Measurements from ENCODE around the gene RYK.
A peak's percentile ranks its signal among the peaks of the same experiment; 100 is the strongest.
"Not testable (repeated sequence)": the region's sequence is repeated elsewhere in the genome, so short reads cannot be mapped to it uniquely, and the experiment has no call there.

RYK gene

DNA sequence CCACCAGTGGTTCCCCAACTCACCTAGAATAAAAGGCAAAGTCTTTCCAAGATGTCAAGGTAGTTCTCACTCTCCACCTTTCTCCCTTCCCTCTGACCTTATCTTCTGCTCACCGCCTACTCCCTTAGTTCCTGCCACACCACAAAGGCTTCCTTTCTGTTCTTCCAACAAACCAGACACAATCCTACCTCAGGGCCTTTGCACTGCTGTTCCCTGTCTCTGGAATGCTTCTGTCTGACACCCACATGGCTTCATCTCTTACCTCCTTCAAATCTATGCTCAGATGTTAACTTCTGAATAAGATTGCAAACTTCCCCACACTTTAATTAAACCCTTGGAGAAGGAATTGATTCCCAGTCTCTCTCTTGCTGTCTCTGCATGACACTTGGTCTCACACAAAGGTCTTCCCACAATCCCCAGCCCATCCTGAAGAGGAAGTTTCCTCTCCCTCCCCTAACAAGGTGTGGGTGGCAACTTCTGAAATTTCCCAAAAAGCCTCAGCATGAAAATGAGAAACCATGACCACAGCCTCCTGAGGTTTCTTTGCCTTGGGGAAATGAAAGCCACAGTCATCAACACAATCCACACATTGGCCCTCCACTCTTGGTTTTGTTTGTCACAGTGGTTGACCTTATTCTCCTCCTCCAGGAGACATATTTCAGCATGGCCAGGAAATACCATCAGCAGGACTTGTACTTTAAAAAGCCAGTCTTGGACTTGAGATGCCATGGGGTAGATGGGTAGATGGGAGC, 3.0 kb upstream of the RYK start:
- no peak for DNase-seq

DNA sequence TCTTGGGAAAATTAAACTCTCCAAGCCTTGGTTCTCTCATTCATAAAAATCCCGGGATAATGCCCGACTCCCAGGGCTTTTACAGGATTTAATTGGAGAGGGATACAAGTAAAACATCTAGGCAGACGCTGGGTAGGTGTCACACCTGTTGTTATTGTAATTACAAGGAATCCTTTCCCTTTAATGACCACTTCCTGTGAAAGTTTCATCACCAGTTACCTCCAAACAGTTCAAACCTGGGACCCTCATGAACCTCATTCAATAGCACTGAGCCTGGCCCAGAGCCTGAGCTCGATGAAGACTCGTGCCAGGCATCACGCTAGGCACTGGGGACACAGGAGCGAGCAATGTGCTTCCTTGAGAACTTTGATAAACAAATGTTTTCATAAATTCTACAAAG, 2.1 kb upstream of the RYK start:
- no peak for DNase-seq

DNA sequence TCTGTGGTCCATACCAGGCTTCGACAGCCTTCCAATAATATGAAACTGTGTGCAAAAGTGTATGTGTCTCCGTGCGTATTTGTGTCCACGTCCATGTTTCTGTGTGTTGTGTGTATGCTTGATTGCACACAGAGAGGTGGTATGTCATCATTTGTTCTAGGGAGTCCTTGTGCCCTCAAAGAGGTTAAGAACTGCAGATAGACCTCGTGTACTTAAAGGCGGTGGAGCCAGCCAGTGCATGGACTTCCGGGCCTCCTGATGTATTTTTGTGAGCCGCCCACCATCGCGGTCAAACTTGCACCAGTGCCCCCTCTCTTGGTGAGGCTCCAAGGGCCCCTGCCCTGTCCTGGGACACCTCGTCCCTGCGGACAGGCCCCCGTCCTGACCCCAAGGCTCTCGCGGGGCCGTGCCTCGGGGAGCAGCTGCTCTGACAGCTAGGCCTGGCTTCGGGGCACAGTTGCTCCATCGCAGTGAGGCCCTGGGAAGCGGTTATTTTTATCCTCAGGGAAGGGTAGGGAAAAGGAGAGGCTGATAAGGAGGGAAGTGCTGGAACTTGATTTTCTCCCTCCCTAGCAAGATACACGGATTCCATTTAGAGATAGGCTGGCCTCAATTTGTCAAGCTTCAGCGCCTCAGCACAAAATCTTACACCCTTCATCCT, 1.2 kb upstream of the RYK start:
- no peak for DNase-seq

DNA sequence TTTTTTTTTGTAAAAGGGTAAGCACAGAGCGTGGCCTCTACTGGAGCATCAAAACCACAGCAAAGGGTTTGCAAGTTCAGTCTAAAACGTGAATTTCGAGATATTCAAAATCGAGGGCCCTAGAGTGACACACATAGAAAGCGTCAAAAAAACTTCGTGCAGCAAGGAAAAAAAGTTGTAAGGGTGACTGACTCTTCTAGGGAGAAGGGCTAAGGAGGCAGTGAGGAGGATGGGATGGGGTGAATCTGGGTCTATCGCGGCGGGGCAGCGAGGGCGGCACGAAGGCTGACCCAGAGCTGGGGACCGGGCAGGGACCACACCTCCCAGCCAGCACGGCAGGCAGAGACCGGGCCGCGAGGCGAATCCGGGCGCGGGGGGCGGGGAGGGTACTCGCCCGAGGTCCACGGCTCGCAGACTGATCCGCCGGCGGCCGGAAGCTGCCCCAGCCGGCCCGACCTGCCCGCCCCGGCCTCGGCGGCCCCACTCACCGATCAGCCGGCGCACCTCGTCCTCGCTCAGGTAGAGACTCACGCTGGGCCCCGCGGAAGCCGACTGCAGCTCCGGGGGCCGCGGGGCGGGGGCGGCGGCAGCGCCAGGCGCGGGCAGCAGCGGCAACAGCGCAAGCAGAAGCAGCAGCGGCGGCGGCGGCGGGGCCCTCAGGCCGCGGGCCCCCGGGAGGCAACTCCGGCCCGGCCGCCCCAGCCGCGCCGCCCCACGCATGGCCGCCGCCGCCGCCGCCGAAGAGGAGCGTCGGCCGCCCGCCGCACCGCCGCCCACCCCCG, 533 bp downstream of the RYK start:
- peak; percentile 27 to 33 for DNase-seq

DNA sequence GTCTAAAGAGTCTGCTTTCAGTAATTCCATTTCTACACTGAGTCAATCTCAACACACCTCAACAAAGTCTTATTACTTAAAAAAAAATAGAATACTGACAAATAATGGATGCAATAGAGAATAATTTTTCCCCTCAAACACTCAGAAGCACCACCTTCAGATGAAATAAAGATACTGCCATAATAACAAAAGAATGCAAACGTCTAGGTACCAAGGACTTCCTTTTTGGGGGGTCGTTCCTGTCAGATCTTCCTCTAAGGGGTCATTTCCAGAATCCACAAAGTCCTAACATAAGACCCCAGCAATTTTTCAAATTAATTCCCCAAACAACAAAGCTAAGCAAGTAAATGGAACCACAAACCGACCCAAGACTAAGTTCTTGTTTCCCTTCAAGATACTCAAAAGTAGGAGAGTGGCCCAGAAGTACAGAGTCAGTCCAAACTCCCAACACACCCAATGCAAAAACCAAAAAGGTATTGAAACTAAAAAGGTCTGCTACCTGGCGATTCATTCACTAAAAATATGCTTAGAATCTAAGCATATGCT, 1.3 kb downstream of the RYK start:
- DNase-seq: no peak

DNA sequence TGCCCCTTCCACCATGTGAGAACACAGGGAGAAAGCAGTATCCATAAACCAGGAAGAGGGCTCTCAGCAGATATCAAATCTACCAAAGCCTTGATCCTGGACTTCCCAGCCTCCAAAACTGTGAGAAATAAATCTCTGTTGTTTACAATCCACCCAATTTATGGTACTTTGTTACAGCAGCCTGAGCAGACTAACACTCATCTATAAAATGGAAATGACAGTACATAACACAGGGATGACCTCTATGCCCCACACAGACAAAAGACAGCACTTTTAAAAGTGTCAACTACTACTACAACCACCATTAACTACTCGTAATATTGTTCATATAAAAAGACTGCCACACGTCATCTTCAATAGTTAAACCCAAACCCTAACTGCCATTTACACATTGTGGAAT, 5.7 kb downstream of the RYK start:
- DNase-seq: no peak

DNA sequence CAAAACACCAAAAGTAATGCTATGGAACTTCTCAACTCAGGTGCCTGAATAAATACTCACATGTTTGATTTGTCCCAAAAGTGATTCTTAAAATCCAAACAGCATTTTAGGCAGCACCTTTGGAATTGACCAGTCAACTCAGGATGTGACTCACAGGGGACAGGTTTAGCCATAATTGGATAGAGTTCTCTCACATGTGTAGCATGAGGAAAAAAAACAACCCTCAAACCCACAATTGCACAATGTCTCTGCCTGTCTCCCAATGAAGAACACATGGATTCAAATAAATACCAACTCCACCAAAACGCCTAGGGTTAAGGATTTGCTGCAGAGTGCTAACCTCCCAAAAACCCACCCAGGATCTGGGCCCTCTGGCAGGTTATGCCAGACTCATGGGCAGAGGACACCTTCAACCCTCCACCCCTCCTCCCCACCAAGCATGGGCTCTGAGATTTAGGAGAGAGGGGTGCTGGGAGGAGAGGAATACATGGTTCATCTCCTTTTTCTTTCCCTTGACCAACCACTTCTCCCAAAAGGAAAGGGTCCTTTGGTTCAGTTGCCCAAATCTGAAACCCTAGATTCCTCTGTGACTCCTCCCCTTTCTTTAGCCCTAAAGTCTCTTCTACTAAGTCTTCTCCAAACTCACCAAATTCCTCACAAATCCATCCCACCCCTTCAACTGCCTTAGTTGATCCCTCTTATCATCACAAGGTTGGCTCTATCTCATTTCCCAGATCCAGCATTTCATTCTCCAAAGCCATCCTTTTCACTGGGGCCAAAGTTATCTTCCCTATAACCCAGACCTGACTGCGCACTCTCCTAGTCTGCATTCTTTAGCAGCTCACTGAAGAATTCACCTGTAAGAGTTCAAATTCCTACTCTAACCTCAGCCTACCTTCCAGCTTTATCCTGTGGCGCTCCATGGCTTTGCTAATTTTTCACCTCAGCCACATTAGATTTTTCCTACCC, 7.7 kb downstream of the RYK start:
- DNase-seq: no peak

DNA sequence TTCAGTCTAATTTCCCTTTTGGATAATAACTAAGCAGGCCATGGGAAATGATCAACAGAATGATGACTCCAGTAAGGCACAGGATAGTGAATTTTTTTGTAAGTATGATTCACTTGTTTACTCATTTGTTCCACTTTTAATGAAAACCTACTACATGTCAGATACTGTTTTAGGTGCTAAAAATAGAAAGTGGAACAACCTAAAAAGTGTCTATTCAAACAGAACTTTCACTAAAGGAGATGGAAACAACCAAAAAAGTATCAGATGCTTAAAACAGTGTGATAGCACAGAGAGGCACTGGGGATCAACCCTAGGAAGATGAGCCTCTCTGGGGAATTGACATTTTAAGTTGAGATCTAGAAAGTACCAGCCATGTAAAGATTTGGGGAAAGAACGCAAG, 11.1 kb downstream of the RYK start:
- DNase-seq: no peak

DNA sequence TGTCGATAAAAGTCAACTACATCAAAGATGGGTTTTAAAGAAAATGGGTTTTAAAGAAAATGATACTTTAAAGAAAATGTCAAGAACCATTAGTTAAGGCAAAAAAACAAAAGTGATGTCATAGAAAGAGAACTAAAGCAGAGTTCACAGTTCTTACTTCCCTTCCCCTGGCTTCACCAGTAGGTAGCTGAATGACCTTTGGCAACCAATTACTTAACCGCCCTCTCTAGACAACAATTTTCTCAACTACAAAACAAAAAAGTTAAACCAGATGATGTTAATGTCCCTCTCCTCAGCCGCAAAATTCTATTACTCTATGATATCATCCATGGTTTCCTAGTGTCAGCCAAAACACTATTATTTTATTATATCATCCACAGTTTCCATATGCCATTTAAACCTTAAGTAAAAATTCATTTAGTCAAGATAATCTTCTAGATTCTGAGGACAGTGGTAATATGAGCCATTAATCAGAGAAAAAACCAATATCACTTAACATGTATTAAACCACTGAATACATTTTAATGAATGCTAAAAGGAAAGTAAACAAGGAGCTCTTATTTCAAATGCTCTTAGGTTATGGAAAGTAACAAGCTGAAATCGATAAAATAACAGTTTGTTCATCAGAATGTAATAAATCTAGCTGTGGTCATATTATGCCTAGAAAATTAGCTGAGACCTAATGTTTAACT, 13.1 kb downstream of the RYK start:
- DNase-seq: no peak

DNA sequence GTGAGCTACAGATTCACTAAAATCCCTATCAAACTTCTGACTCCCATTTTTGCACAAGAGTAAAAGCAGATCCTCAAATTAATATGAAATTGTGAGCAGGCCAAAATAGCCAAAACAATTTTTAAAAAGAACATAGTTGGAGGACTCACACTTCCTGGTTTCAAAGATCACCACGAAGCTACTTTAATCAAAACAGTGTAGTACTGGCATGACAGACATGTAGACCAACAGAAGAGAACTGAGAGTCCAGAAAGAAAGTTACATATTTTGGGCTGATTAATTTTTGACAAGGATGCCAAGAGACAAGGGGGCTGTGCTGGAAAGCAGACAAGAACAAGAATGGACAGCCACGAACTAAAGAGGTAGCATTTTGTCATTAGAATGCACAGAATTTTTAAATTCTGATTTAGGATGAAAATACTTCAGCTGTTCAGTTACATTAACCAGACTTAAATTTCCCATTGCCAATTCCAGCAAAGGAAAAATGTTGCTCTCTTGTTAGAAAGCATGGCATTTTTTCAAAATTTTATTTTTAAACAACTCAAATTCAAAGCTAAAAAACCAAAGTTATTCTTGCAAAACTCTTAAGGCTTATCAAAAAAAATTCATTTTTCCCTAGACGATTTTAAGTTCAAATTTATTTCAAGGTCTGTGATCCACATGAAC, 14.0 kb downstream of the RYK start:
- no peak for DNase-seq

DNA sequence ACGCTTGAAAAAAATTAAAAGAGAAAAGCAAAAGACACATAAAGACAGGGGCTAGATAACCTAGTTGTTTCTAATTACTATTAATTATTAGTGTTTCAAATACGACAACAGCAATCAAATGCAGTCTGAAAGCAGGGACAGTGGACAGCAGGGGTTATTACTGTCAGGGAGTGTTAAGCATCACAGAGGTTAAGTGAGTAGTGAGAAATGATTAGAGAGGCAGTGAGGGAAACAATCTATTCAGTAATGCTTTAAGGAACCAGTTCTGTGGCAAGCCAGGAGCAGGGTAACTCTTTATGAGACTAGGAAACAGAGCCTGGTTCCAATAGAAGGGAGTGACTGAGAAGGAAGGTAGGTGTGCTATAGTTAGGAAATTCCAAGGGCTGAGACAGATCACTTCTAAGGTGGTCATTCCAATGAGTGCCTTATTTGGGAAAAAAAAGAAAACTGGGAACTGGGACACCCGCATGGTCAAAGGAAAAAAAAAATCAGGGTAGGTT, 15.0 kb downstream of the RYK start:
- no peak for DNase-seq

DNA sequence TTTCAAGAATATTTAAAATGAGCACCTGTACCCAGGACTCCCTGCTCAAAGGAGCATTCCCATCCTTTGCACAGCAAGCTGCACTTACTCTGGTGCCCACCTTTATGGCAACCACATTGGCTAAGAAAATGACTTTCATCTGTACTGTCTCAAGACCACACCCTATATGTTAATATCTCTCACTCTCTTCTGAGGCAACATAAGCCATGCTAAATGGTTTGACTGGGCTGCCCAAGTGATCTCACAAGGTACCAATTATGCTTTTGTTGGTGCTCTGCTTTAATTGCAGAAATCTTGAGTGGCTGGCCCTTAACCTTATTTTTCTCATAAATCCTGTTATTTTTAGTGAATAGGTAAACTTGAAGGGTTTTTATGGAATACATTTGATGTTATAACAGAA, 17.7 kb downstream of the RYK start:
- no peak for DNase-seq

DNA sequence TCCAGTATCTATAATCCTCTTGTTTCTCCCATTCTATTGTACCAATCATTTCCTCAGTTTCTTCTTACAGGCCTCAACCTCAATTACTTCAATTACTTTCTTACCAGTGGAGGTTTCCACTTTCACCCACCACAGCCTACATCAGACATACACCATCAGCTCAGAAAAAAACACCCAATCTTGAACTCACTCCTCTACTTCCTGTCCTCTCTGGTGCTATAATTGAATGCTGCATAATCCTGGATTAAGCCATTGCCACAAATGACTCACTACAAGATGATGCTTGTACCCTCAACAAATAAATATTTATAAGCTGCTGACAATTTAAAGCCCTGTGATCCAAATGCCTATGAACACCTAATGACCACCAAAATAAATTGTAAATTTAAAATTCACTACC, 18.5 kb downstream of the RYK start:
- DNase-seq: no peak

DNA sequence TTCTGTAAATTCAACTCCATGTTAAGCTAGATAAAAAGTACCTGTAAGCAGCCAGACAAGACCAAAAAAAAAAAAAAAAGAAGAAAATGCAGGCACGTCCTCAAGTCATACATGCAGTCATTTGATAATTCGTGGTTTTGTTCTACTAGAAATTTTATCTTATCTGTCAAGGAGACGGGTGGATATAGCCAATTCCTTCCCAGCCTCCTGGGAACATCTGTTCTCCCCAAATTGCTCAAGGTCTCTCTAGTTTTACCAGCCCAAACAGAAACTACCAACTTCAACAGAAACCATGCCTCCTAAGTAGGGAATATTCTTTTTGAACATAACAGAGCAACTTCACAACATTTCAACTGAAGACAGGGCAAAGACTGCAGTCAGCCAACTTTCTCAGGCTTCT, 19.5 kb downstream of the RYK start:
- DNase-seq: no peak

DNA sequence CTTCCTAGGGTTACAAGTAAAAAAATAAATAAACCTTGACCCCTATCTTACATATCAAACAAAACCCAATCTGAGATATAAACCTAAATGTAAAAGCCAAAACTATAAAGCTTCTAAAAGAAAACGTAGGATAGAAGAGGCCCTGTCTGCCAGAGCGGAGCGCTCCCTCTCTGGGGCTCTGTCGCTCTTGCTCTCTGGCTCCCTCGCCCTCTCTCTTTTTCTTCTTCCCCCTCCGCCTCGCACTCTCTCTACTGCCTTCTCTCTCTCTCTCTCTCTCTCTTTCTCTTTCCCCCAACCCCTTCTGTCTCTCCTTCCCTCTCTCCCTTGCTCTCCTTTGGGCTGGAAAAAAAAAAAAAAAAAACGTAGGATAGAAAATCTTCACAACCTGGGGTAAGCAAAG, 21.6 kb downstream of the RYK start:
- DNase-seq: no peak

DNA sequence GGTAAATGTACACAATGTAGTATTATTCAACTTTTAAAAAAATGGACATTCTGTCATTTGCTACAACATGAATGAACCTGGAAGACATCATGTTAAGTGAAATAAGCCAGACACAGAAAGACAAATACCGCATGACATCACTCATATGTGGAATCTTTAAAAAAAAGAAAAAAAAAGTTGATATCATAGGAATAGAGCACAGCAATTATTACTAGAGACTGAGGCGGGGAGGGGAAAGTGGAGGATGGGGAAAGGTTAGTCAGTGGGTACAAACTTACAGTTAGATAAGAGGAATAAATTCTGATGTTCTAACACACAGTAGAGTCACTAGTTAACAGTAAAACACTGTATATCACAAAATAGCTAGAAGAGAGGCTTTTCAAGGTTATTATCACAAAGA, 22.2 kb downstream of the RYK start:
- no peak for DNase-seq

DNA sequence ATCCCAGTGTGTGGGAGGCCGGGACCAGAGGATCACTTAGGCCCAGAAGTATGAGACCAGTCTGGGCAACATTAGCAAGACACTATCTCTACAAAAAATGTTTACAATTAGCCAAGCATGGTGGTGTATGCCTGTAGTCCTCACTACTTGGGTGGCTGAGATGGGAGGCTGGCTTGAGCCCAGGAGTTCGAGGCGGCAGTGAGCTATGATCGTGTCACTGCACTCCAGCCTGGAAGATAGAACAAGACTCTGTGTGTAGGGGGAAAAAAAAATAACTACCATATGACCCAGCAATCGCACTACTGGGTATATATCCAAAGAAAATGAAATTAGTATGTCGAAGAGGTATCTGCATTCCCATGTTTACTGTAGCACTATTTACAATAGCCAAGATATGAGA, 22.6 kb downstream of the RYK start:
- DNase-seq: no peak

DNA sequence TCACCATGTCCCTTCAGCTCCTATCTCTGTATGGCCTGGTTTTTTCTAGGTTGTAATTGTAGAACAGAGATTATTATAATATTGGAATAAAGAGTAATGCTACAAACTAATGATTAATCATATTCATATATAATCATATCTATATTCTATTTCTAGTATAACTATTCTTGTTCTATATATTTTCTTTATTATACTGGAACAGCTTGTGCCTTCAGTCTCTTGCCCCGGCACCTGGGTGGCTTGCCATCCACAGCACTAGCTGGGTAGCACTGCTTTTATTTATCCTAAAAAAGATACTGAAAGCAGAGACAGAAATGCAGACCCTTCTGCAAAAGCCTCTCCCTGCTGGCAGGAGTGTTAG, 25.9 kb downstream of the RYK start:
- DNase-seq: not testable (repeated sequence)

DNA sequence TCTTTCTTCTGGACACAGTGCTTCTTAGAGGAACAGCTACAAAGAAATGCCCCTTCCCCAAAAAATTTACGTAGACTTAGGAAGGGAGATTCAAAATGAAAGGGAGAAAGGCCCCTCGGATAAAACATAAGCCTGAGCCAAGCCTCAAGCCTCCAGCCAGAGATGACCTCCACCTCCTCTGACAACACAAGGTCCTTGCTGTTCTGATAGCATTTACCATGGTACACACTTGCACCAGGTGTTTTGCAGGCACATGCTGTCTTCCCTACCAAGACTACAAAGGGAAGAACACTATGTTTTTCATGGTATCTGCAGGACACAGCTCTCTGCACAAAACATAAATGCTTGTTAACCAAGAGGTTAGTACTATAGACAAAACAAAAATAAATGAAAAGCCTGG, 27.8 kb downstream of the RYK start:
- no peak for DNase-seq

DNA sequence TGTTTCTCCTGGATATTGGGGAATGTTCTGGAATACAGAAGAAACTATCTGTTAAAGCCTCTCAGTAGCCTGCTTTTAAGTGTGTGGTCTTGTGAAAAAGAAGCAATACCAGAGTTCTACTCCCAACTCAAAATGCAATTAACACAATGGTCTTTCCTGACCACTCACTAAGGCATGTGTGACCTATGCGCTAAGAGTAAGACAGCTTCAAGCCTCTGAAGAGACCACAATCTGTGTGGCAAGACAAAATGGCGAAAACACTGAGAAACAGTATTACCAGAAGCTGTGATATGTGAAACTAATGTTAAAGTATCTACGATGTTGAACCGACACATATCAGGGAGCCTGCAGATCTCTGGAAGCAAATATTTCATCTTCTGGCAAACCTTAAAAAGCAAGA, 33.8 kb downstream of the RYK start:
- DNase-seq: no peak

DNA sequence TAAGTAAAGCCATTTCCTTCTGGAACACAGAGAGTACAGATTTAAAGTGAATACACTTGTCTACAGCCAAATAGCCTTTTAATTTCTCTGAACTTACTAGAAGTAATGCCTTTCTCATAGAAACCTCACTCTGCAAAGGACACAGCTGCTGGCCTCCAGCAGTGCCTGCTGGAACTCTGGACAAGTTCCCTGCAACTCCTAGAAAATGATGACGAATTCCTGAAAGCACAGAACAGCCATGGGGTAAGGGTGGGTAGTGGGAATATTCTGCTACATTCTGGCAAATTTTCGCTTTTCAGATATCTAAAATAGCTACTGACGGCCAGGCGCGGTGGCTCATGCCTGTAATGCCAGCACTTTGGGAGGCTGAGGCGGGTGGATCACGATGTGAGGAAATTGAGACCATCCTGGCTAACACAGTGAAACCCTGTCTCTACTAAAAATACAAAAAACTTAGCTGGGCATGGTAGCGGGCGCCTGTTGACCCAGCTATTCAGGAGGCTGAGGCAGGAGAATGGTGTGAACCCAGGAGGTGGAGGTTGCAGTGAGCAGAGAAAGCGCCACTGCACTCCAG, 34.4 kb downstream of the RYK start:
- DNase-seq: no peak
